Panc1 (cell line): ENCODE measurements around the gene CHP2.
"Not testable (repeated sequence)": the region's sequence is repeated elsewhere in the genome, so short reads cannot be mapped to it uniquely, and the experiment has no call there.

Experiments
- POLR2AphosphoS5 ChIP-seq: IDR thresholded peaks from 2 replicates; pipeline ENCODE4 v1.6.1; 2012; ENCODE audit warnings: mild to moderate bottlenecking, low read depth, low read length, moderate library complexity
- TF ChIP-seq, protein P1 (sequence below): fragments of 450-650 bp; IDR thresholded peaks from 2 replicates; pipeline ENCODE4 v1.5.1; 2017; ENCODE audit warnings: mild to moderate bottlenecking

- TF ChIP-seq, protein P1, sequence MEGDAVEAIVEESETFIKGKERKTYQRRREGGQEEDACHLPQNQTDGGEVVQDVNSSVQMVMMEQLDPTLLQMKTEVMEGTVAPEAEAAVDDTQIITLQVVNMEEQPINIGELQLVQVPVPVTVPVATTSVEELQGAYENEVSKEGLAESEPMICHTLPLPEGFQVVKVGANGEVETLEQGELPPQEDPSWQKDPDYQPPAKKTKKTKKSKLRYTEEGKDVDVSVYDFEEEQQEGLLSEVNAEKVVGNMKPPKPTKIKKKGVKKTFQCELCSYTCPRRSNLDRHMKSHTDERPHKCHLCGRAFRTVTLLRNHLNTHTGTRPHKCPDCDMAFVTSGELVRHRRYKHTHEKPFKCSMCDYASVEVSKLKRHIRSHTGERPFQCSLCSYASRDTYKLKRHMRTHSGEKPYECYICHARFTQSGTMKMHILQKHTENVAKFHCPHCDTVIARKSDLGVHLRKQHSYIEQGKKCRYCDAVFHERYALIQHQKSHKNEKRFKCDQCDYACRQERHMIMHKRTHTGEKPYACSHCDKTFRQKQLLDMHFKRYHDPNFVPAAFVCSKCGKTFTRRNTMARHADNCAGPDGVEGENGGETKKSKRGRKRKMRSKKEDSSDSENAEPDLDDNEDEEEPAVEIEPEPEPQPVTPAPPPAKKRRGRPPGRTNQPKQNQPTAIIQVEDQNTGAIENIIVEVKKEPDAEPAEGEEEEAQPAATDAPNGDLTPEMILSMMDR = not testable (repeated sequence)
- TF ChIP-seq POLR2AphosphoS5 = not testable (repeated sequence)
These were observed 3.8 kb upstream of the CHP2 start for GRCh38 chr16:23751053-23751452.
